ENCODE results near the gene INPP5D. TPM values are rescaled to one million over a fixed set of nuclear protein-coding genes. Genes with fewer than 3 reads are reported as not detected.

Gene INPP5D
- total and polyA plus RNA-seq, 2 of the 8 experiments (the other 6 are each of a cell fraction or from before 2014, with no cell fraction given) = 4.5 to 7.1 TPM

GRCh38 chr2:233029321-233029720, 30.8 kb upstream of the INPP5D start (continued):
- TF ChIP-seq PHF8 (conservative IDR thresholded peaks at IDR 0.05; ENCODE audit: low read depth, low read length) = no peak
- TF ChIP-seq FOSL1 (IDR thresholded peaks at IDR 0.05; ENCODE audit: insufficient read depth, low read depth, low read length) = no peak
- no peak for TF ChIP-seq ASH2L (IDR thresholded peaks at IDR 0.05; ENCODE audit: low read length)
- TF ChIP-seq CEBPB (IDR thresholded peaks at IDR 0.05; ENCODE audit: low read depth, low read length) = no peak

Data from H1 (cell line).